GM18502 (cell line): Measurements from ENCODE around the gene ARL6IP5.

Source experiments
- ATAC-seq: cut with Tn5 transposase; IDR thresholded peaks from one replicate; pipeline ENCODE4 v1.9.1; 2021; ENCODE audit warnings: mild to moderate bottlenecking; ENCODE audit not compliant: unreplicated experiment, poor library complexity

Gene ARL6IP5

GRCh38 chr3:69145688-69146087, 61.0 kb downstream of the ARL6IP5 start:
- no peak for ATAC-seq

GRCh38 chr3:69149586-69149985, 64.8 kb downstream of the ARL6IP5 start:
- no peak for ATAC-seq
